NCI-H2081 (cell line): ENCODE results near the gene LAMA5.
A peak's percentile ranks its signal among the peaks of the same experiment; 100 is the strongest.

ENCODE experiments used
- DNase-seq, 2 experiments: peaks; one replicate each; lab custom pipeline; 2025; lab: John Stamatoyannopoulos, UW

LAMA5 gene

DNA sequence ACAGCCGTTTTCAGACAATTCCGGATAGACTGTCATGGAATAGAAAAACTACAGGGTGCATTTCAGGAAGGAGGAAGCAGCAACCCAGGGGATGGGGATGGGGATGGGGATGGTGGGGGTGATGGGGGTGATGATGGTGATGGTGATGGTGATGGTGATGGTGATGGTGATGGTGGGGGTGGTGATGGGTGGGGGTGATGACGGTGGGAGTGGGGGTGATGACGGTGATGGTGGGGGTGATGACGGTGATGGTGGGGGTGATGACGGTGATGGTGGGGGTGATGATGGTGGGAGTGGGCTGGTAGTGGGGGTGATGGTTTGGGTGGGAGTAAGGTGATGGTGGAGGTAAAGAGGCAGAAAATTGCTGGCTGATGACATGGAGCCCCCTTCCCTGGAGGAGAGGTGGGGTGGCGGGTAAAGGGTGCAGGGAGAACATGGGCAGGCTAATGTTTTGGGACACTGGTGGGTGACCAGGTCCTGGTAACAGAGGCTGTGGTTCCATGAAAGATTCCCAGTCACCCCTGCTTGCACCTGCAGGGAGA lies 17.5 kb downstream of the LAMA5 start:
- no peak for DNase-seq

DNA sequence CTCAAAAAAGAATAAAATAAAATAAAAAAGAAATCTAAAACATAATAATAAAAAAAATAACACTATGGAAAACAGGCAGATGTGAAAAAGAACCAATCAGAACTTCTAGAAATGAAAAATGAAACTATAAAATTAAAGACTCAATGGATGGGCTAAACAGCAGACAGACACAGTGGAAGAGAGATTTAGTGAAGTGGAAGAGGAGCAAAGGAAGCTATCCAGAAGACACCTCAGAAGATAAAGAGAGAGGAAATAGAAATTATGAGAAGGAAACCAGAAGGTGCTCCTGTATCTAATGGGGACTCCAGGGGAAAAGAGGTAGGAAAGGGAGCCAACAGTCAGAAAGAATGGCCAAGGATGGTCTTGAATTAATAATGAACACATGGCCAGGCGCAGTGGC lies 18.5 kb downstream of the LAMA5 start:
- no peak for DNase-seq

DNA sequence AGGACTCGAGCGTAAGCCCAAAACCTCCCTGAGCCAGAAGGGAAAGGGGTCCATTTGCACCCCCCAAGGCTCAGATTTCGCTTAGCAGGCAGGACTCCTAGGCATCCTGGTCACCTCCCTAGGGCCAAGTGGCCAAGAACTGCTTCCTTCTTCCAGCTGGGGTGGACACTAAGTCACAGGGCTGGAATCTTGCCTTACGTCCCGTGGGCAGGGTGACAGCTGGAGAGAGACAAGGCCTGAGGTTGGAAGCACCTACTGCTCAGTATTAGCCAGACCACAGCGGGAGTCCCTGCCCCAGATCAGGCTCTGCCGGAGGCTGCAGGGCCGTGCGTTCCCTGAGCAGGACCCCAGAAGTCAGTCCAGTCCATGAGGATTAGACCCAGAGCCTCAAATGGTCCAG lies 19.7 kb downstream of the LAMA5 start:
- no peak for DNase-seq

DNA sequence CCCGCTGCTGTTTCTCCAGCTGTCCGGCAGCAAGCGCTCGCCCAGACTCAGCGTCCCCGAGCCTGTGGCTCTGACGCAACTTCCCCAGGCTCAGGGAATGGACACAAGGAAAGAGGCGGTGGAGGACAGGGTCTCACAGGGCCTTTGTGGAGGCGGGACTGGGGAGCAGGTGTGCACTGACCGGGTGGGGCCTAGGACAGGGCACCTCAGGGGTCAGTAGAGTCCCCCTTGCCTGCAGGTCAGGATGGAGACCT lies 20.0 kb downstream of the LAMA5 start:
- no peak for DNase-seq

DNA sequence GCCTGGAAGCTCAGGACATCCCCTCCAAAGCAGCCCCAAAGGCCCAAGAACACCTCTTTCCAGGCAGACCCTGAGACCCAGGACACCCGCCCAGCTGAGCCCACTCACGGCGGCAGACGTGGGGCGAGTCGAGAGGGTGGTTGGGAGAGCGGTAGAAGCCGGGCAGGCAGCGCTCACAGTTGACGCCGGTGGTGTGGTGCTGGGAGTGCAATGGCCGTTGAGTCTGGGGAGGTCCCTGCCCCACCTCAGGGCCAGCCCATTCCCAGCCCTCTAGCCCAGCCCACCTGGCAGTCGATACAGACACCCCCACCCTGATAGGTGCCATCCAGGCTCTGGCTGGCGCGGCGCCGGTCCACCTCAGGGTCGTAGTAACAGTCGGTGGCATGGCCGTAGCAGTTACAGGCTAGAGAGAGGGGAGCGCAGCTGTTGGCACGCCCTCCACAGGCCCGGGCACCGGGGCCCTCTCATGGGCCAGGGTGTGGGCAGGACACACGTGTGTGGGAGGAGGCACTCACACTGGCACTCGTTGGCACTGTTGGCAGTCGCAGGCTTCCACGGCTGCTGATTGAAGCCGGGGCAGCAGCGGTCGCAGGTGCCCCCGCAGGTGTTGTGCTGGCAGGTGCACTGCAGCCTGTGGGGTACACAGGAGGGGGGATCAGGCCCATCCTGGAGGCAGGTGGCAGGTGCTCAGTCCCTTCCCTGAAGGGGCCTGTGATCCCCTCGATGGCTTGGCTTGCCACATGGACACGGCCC lies 20.5 kb downstream of the LAMA5 start:
- peak in 1 of 2 experiments; percentile 12 for DNase-seq

DNA sequence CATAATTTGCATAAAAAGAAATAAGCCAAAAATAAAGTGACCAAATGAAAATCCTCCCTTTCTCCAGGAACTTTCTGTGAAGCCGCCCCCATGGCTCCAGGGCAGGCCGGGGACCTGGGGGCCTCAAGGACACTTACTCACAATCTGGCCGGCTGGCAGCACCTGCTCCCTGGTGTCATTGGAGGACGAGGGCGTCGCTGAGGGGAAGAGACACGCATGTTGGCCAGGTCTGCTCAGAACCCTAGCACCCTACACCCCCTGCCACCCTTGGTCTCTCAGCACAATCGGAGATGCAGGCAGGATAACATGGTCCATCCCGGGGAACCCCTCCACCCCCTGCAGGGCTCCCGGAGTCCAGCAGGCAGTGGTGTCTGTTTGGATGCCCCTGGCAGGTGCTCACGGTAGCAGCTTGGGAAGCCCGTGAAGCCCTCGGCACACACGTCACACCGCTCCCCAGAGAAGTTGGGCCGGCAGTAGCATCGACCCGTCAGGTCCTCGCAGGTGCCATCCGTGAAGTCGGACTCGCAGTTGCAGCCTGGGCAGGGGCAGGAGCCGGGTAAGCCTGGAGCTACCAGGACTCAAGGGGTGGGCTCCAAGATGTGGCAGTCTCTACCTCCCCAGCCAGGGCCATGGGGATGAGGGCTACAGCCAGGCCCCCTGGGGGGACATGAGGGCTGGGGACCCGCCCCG lies 21.3 kb downstream of the LAMA5 start:
- DNase-seq = no peak

DNA sequence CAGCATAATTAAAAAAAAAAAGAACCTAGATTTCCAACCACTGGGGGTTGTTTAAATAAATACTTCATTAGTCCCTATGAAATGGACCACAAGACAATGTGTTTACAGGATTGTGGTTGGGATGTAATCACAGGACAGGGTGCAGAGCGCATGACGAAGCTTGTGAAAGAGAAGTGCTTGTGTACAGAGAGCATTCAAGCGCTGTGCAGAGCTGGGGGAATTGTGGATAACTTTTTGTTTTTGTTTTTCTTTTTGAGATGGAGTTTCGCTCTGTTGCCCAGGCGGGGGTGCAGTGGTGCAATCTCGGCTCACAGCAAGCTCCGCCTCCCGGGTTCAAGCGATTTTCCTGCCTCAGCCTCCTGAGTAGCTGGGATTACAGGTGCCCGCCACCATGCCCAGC lies 22.3 kb downstream of the LAMA5 start:
- DNase-seq = no peak

DNA sequence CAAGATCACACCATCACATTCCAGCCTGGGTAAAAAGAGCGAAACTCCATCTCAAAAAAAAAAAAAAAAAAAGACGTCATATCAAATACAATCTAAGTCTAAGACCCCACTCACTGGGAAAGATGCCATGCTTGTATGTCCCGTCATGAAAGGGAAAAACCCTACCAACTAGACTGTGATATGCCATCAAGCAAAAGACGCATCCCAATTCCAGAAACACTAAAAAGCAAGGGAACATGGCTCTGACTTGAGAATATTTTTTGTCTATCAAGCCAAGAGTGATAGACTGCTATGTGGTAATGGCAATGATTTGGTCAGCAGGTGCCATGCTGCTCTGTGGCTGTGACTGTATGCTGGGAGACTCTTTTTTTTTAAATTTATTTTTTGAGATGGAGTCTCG lies 23.0 kb downstream of the LAMA5 start:
- DNase-seq = no peak

DNA sequence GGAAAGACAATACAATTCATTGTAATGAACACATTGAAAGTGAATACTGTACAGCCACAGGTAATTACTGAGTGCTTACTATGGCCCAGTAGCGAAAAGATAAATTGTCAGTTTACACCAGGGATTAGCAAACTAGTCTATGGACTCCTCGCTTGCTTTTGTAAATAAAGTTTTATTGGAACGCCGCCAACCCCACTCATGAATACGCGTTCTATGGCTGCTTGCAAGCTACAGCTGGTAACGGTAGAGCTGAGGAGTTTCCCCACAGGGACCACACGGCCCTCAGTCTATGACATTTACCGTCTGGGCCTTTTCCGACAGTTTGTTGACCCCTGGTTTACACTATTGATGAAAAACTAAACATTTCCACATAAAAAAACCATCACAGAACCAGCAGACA lies 24.2 kb downstream of the LAMA5 start:
- DNase-seq = peak; percentile 20 to 55

DNA sequence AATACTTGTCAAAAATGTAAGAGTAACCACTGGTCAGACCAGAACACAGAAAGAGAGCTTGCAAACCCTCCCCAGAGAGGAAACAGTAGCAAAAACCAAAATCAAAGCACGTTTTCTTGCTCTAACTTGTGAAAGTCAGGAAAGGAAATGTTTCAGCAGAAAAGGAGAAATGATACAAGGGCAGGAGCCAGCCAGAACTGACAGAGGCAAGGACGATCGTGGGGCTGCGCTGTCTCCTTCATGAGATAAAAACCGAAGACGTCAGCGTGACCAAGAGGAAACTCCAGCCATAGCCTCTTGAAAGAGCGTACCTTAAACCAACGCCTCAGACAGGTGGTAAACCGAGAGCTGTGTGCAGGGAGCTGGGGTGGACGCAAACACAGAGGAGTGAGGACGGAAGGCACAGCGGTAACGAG lies 27.5 kb downstream of the LAMA5 start:
- no peak for DNase-seq

DNA sequence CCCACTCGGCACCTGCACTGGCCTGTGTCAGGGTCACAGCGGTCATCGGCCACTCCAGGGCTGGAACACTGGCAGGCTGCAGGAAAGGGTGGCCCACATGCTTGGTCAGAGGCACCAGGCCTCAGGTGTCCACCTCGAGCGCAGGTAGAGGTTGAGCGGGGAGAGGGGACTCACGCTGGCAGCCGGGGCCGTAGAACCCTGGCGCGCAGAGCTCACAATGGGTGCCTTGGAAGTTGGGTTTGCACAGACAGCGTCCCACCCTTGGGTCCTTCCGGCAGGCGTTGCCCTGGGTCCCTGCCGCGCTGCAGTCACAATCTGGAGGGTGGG lies 28.9 kb downstream of the LAMA5 start:
- no peak for DNase-seq

DNA sequence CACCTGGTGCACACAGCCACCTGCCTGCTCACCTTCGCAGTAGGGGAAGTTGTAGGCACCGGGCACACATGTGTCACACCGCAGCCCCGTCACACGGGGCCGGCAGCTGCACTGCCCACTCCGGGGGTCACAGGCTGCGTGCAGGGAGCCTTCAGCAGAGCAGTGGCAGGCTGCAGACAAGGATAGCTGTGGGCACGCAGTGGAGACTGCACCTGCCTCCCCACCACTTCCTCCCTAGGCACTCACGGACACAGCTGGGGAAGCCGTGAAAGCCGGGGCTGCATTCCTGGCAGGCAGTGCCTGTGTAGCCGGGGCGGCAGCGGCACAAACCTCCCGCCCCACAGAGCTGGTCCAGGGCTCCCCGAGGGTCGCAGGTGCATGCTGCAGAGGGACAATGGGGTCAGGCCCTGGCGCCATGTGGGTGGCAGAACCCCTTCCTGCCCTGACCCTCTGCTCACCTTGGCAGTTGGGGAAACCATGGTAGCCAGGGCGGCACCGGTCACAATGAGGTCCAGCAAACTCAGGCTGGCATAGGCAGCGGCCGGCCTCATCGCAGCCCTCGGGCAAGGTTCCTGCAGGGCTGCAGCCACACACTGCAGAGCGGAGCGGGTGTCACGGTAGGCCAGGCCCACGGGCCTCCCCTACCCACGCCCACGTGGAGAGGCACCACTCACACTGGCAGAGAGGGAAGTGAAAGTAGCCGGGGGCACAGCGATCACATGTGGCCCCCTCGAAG lies 29.4 kb downstream of the LAMA5 start:
- peak; percentile 9 to 19 for DNase-seq

DNA sequence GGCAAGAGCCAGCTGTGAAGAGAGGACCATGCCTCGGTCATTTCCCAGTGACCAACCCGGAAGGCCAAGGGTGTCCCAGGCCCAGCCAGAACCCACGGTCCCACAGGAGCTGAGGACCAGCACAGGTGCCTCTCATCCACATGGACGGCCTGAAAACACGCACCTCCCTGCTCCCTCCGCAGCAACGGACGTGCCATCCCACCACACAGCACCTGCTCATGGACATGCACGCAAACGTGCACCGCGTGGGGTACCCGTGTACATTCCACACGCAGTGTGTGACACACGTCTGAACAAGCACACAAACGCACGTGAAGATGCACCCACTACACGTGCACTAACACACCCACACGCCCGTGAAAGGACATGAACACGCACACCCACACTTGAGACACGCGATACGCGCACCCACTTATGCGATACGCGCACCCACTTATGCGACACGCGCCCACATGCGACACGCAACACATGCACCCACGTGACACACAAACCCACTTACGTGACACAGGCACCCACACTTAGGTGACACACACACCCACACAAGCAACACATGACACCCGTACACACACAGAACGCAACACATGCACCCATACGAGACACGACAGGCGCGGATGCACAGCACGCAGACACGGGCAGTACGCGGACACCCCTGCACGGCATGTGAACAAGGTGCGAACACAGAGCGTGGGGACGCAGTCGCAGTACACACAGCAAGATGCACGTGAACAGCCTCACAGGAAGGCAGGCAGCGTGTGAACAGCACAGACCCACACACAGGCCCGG lies 30.1 kb downstream of the LAMA5 start:
- no peak for DNase-seq

DNA sequence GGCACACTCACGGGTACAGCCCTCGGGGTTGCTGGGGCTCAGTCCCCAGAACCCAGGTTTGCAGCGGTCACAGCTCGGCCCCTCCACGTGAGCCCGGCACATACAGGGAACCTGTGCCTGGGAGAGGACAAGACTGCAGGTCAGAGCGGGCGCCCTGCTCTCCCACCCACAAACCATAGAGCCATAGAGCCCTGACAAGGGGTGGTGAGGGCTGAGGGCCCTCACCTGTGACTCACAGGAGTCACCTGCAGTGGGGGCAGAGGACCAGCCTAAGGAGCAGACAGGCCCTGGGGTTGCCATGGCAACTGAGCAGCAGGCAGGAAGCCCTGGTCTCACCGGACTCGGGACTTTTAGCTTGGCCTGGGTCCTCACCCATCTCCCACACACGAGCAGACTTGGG lies 30.8 kb downstream of the LAMA5 start:
- no peak for DNase-seq

DNA sequence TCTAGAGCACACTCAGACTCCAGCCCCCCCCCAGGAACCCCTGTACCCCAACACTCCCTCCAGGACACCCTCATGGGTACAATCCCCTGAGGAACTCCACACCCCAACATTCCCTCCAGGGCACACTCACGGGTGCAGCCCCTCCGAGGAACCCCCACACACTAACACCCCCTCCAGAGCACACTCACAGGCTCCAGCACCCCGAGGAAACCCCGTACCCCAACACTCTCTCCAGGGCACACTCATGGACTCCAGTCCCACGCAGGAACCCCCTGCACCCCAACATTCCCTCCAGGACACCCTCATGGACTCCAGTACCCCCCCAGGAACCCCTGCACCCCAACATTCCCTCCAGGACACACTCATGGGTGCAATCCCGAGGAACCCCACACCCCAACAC lies 31.6 kb downstream of the LAMA5 start:
- no peak for DNase-seq

DNA sequence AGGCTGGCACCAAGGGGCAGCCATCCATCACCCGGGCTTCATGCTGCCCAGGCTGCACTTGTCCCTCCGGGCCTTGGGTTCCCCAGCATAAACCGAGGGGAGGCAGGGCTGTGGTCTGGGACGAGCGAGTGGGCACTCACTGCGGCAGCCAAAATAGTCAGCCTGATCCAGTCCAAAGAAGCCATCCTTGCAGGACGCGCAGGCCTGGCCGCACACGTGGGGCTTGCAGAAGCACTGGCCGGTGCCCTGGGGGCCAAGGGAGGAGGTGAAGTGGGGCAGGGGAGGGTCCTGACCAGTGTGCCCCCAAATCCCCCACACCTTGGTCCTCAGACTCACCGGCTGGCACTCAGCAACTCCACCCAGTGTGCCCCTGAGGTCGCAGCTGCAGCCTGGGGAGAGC lies 32.2 kb downstream of the LAMA5 start:
- no peak for DNase-seq

DNA sequence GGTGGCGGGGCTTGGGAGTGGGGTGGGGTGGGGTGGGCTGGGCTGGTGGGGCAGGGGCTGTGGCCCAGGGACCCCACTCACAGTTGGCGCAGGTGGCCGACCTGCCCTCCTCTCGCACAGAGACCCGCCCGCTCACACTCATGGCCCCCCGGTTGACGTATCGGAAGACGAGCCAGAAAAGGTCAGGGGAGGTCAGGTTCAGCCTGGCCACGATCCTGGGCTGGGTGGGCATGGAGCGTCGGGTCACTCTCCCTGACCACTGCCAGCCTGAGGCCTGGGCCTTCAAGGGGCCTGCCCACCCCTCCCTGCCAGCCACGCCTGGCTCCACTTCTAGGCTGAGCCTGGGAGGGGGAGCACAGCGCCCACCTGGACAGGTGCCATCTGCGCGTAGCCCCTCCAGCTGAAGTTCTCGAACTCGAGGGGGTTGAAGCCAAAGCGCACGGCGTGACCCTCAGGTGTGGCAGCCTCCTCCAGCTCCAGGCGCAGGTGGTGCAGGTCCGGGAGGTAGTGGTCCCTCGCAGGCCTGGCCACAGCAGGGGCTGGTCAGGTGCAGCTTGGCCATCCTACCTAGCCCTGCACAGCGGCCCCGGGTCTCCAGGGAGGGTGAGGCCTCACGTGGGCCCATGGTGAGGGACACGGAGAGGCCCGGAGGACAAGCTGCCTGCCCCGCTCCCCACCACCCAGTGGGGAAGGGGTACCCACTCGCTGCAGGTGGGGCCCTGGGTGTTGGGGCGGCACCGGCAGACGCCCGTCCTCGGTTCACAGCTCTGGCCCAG lies 33.1 kb downstream of the LAMA5 start:
- no peak for DNase-seq

DNA sequence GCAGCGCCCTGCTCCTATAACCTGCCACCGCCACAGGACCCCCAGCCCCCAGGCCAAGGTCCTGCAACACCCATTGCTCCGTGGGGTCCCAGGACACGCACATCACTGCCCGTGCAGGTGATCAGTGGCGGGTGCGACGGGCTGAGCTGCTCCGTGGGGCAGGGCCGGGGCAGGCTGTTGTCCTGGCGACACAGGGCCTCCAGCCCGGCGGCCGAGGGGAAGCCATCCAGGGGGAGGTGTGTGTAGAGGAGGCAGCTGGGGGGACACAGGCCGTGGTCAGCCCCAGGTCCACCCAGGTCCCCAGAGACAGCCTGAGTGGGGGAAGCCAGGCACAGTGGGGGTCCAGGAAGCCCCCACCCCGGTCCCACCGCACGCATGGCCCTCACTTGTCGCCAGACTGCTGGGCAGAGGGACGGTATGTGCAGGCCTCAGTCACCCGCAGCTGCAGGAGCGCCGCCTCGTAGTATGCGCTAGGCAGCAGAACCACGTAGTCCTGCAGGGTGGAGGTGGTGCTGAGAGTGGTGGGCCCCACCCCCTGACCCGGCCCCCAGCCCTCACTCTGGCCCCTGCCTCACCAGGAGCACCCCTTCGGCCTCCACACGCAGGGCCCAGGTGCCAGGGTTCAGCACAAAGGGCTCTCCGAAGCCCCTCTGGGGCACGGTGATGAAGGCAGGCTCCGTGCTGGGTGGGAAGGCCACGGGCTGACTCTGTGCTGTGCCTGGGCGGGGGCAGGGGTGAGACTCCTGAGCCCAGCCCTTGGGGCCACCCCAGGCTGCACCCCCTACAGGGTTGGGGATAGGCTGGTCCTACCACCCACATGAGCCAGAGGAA lies 33.9 kb downstream of the LAMA5 start:
- DNase-seq = no peak

DNA sequence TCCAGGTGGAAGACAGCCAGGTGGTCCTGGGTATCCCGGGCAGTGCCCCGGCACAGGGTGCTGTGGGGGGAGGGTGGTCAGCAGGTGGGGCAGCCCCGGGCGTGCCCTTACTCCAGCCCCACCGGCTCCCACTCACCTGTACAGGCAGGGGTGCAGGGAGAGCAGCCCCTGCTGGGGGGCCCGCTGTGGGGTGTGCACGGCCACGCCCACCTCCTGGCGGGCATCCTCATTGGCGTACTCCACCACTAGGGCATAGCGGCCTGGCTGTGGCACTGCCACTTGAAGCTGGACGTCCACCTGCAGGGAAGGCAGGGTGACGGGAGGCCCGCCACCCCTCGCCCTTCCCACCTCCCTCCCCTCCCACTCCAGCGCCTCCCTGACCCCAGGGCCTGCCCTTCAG lies 34.7 kb downstream of the LAMA5 start:
- no peak for DNase-seq

DNA sequence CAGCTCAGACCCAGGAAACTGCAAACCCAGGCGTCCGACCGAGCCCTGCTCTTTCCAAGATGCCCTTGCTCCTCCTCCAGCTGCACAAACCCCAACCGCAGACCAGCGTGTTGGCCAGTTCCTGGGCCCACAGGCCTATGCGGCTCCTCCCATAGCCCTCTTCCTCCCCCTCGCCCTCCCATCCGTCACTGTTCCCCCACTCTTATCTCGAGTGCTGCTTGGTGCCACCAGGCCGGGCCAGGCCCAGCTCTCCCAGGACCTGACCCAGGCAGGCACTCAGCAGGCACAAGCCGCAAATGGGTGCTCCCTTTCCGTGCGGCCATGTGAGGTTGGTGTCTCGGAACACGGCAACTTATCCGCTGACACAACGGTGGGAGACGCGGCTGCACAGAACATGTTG lies 35.8 kb downstream of the LAMA5 start:
- DNase-seq = no peak
